Endothelial cell of umbilical vein (primary cell): Measurements from ENCODE around the gene KCNH6. TPM values are rescaled to one million over a fixed set of nuclear protein-coding genes. Genes with fewer than 3 reads are reported as not detected.

Experiments
- Bru-seq: library from RNA; stranded (reverse); fragments of 400-500 nt; gene quantifications from one replicate; lab custom pipeline; 2021; lab: Mats Ljungman, UMichigan
- BruChase-seq, 2 experiments: library from RNA; stranded (reverse); fragments of 400-500 nt; gene quantifications; one replicate each; lab custom pipeline; 2021; lab: Mats Ljungman, UMichigan
- BruUV-seq: library from RNA; stranded (reverse); fragments of 400-500 nt; replicated peaks from 2 replicates; lab custom pipeline; 2021; lab: Mats Ljungman, UMichigan
- CTCF ChIA-PET: fragments of 300-600, 350-600 bp; sonication (Branson Sonifier 250); formaldehyde crosslinking; loops from one replicate; lab custom pipeline; 2021; ENCODE audit warnings: antibody characterized with exemption, inconsistent platforms; lab: Charles Lee
- POLR2A ChIA-PET: fragments of 300-600, 350-600 bp; sonication (Branson Sonifier 250); formaldehyde crosslinking; loops from one replicate; lab custom pipeline; 2021; ENCODE audit warnings: antibody characterized with exemption, inconsistent platforms; lab: Charles Lee
- DNase-seq: peaks from one replicate; pipeline ENCODE4 v3.0.0-alpha.2; 2011; ENCODE audit warnings: low read depth, low spot score
- FAIRE-seq: peaks from 2 replicates; lab custom pipeline; 2011; peaks lifted over from hg19 to GRCh38; lab: Jason Lieb, UNC
- H2AFZ ChIP-seq: 2 replicates; pipeline ENCODE4 v1.6.0; 2012; ENCODE audit warnings: low read depth, low read length, control low read depth, inconsistent platforms
- H3K27ac ChIP-seq: 2 replicates; pipeline ENCODE4 v1.5.1; 2011; ENCODE audit warnings: low read depth, mild to moderate bottlenecking, control low read depth, low read length, moderate library complexity; ENCODE audit not compliant: insufficient read depth
- H3K27me3 ChIP-seq, 2 experiments: 2 replicates each; pipeline versions ENCODE4 v1.6.0 to v1.6.1; 2011; ENCODE audit warnings: low read length in 2 of 2, mixed read lengths in 1 of 2; ENCODE audit not compliant: control insufficient read depth in 2 of 2, insufficient read depth in 2 of 2
- H3K36me3 ChIP-seq, 2 experiments: 2 replicates in 1 of 2; 3 replicates in 1 of 2; pipeline ENCODE4 v1.5.1; 2011; ENCODE audit warnings: low read length in 2 of 2, mild to moderate bottlenecking in 1 of 2, moderate library complexity in 1 of 2; ENCODE audit not compliant: control insufficient read depth in 2 of 2, insufficient read depth in 2 of 2; ENCODE audit errors: extremely low read depth in 1 of 2
- H3K4me1 ChIP-seq: 3 replicates; pipeline ENCODE4 v1.5.1; 2011; ENCODE audit warnings: mild to moderate bottlenecking, low read length; ENCODE audit not compliant: control insufficient read depth, insufficient read depth; ENCODE audit errors: extremely low read depth
- H3K4me2 ChIP-seq: 2 replicates; pipeline ENCODE4 v1.6.1; 2011; ENCODE audit warnings: low read length, control low read depth, mixed read lengths; ENCODE audit not compliant: insufficient read depth
- H3K4me3 ChIP-seq, 3 experiments: fragments of 200-600 bp in 1 of 3; sonication (generic), shearing (Covaris generic) in 1 of 3; replicated peaks in 1 of 3; 2 replicates each; pipeline ENCODE4 v1.5.1; 2011 to 2016; ENCODE audit warnings: control low read depth in 3 of 3, low read length in 3 of 3, mild to moderate bottlenecking in 2 of 3, inconsistent platforms in 1 of 3, low read depth in 1 of 3, moderate library complexity in 1 of 3; ENCODE audit not compliant: insufficient read depth in 1 of 3
- H3K79me2 ChIP-seq: 2 replicates; pipeline ENCODE4 v1.6.0; 2012; ENCODE audit warnings: low read length, inconsistent platforms; ENCODE audit not compliant: control insufficient read depth, insufficient read depth
- H3K9ac ChIP-seq: replicated peaks from 2 replicates; pipeline ENCODE3; 2011; ENCODE audit warnings: low read length, control low read depth; ENCODE audit not compliant: insufficient read depth; ENCODE audit errors: extremely low read depth
- H3K9me1 ChIP-seq: replicated peaks from 3 replicates; pipeline ENCODE4 v1.6.0; 2011; ENCODE audit warnings: mild to moderate bottlenecking, low read length; ENCODE audit not compliant: control insufficient read depth, insufficient read depth; ENCODE audit errors: extremely low read depth
- H3K9me3 ChIP-seq: replicated peaks from 2 replicates; pipeline ENCODE4 v1.5.1; 2012; ENCODE audit warnings: low read length, inconsistent platforms; ENCODE audit not compliant: control insufficient read depth, insufficient read depth
- H4K20me1 ChIP-seq: replicated peaks from 2 replicates; pipeline ENCODE3; 2011; ENCODE audit warnings: mild to moderate bottlenecking, low read length; ENCODE audit not compliant: control insufficient read depth, insufficient read depth; ENCODE audit errors: extremely low read depth
- CTCF ChIP-seq, 2 donors: IDR thresholded peaks; 1 replicate in 1 of 2; 2 replicates in 1 of 2; pipeline ENCODE4 v1.5.1; 2011; ENCODE audit warnings: low read length in 2 of 2, mild to moderate bottlenecking in 2 of 2, moderate library complexity in 2 of 2, control low read depth in 1 of 2, inconsistent platforms in 1 of 2, low read depth in 1 of 2; ENCODE audit not compliant: insufficient read depth in 1 of 2; ENCODE audit errors: extremely low read depth in 1 of 2
- EZH2 ChIP-seq: IDR thresholded peaks from 2 replicates; pipeline ENCODE4 v1.6.1; 2012; ENCODE audit warnings: borderline replicate concordance, low read depth, mild to moderate bottlenecking, moderate library complexity, low read length, inconsistent platforms; ENCODE audit not compliant: severe bottlenecking
- FOS ChIP-seq: IDR thresholded peaks from 2 replicates; pipeline ENCODE4 v1.6.1; 2011; ENCODE audit warnings: mild to moderate bottlenecking, low read length, moderate library complexity, borderline replicate concordance; ENCODE audit not compliant: insufficient read depth
- GATA2 ChIP-seq: IDR thresholded peaks from 2 replicates; pipeline ENCODE4 v1.7.0; 2011; ENCODE audit warnings: low read depth, mild to moderate bottlenecking, moderate library complexity, mixed read lengths, low read length; ENCODE audit not compliant: insufficient read length, insufficient read depth
- JUN ChIP-seq: IDR thresholded peaks from 2 replicates; pipeline ENCODE4 v1.6.1; 2011; ENCODE audit warnings: borderline replicate concordance, low read depth; ENCODE audit not compliant: insufficient read length, insufficient read depth
- MAX ChIP-seq: IDR thresholded peaks from 2 replicates; pipeline ENCODE4 v1.6.1; 2011; ENCODE audit not compliant: insufficient read depth, insufficient read length
- MYC ChIP-seq: IDR thresholded peaks from one replicate; pipeline ENCODE4 v1.6.1; 2011; ENCODE audit warnings: mild to moderate bottlenecking, low read depth, low read length
- POLR2A ChIP-seq: IDR thresholded peaks from 2 replicates; pipeline ENCODE4 v1.6.1; 2012; ENCODE audit warnings: low read depth, mild to moderate bottlenecking, control low read depth, low read length
- POLR2AphosphoS5 ChIP-seq: IDR thresholded peaks from 2 replicates; pipeline ENCODE4 v1.6.1; 2012; ENCODE audit warnings: low read depth, mild to moderate bottlenecking, control low read depth, low read length, moderate library complexity; ENCODE audit not compliant: insufficient read depth
- dilution Hi-C: fragments of 300-500 bp; cut with MboI; formaldehyde crosslinking; loops from one replicate; pipeline ENCODE4 v1.15.0; 2019; ENCODE audit warnings: low sequenced_read_pairs; ENCODE audit not compliant: extremely low pct_ligation_motif_present
- intact Hi-C: fragments of 100-400 bp; cut with micrococcal nuclease; formaldehyde crosslinking; loops from one replicate; pipeline ENCODE4 v1.10.0; 2022
- long read RNA-seq: library from polyadenylated mRNA; stranded (forward); transcript quantifications from one replicate; pipeline ENCODE4 v2.0.0, GENCODE V29; 2021
- polyA minus RNA-seq, 3 experiments: library from RNA; depleted of rRNA, polyadenylated mRNA; stranded (reverse); fragments of >200 nt; gene quantifications; 1 replicate in 1 of 3; 2 replicates in 2 of 3; pipeline ENCODE4 v1.2.3, GENCODE V29; 2011
- polyA plus RNA-seq, 4 experiments: library from polyadenylated mRNA; depleted of rRNA in 3 of 4; stranded (reverse) in 3 of 4; unstranded in 1 of 4; fragments of >200 nt; gene quantifications; 2 replicates each; pipeline versions ENCODE4 v1.2.1 to v1.2.3, GENCODE V29; 2011 to 2012; ENCODE audit warnings: missing spikeins in 1 of 4
- total RNA-seq: library from RNA; stranded (reverse); gene quantifications from 2 replicates; pipeline ENCODE4 v1.2.3, GENCODE V29; 2021

KCNH6 gene
- total RNA-seq: not detected in 2 replicates
- 0.07 and 0.13 TPM in 2 replicates for polyA plus RNA-seq
- polyA plus RNA-seq (2011; cell fraction: cytosol; rRNA removed): 0.03 and 0.07 TPM in 2 replicates
- polyA plus RNA-seq (2011; cell fraction: nucleus; rRNA removed): 0.11 and 0.22 TPM in 2 replicates
- polyA plus RNA-seq (2012): 0.11 and 0.12 TPM in 2 replicates
- 0.17 TPM in 1 of 2 replicates, not detected in the other for polyA minus RNA-seq
- not detected for polyA minus RNA-seq (2011; cell fraction: cytosol; rRNA and poly(A)+ RNA removed)
- not detected in 2 replicates for polyA minus RNA-seq (2011; cell fraction: nucleus; rRNA and poly(A)+ RNA removed)
- Bru-seq, nascent RNA: percentile 7 among the genes with signal in this experiment
- BruChase-seq, experiment 1, labeled RNA remaining after a 6-hour chase: percentile 9 among the genes with signal in this experiment
- BruChase-seq, experiment 2, labeled RNA remaining after a 2-hour chase: percentile 11 among the genes with signal in this experiment
- long read RNA-seq: 0 reads

- no peak for DNase-seq
- ChIA-PET POLR2A (no interaction called here), CTCF (interaction anchor here (0.7 to 1.6 kb wide), 4 partner anchors 17 to 98 kb away, joined by 3 to 4 read pairs (median 4); no protein-coding TSS in a partner anchor)
- H3K27me3 ChIP-seq: peaks cover 3 to 10% of the 10 kb centered on the region in 2 experiments
- no peaks in the 10 kb centered on the region for H3K36me3 ChIP-seq
- dilution Hi-C loops (no loop called here), intact Hi-C loops (loop anchor here (1.0 kb wide), 1 partner anchor 262 kb away; no protein-coding TSS in a partner anchor)
- peak within 1 kb of the TSS in 1 of 3 experiments; percentile 17 for H3K4me3 ChIP-seq
- TF ChIP-seq POLR2AphosphoS5: no peak
- no peak for TF ChIP-seq EZH2
- no peak for TF ChIP-seq GATA2
- TF ChIP-seq MAX: no peak
- TF ChIP-seq POLR2A: no peak
- TF ChIP-seq CTCF (IDR thresholded peaks at IDR 0.05; ENCODE audit: extremely low read depth in 1 of 2, insufficient read depth in 1 of 2, low read depth in 1 of 2, low read length in 2 of 2): no peak
- TF ChIP-seq FOS: no peak
- TF ChIP-seq MYC: no peak
- TF ChIP-seq JUN: no peak
- FAIRE-seq: peak; percentile 67
- H3K79me2 ChIP-seq: no peaks in the 10 kb centered on the region
- no TSS peak for BruUV-seq
- H3K9me3 ChIP-seq: no peaks in the 10 kb centered on the region
- no peak within 1 kb of the TSS for H2AFZ ChIP-seq
- H3K9me1 ChIP-seq: no peaks in the 10 kb centered on the region
- H4K20me1 ChIP-seq: no peaks in the 10 kb centered on the region
- no peak within 1 kb of the TSS for H3K9ac ChIP-seq
- peak within 1 kb of the TSS; percentile 60 for H3K4me2 ChIP-seq
- H3K27ac ChIP-seq: no peak within 1 kb of the TSS
- H3K4me1 ChIP-seq: peaks cover 4% of the 10 kb centered on the region
These were observed at the start of gene KCNH6 for GRCh38 chr17:63523253-63523855. Gene KCNH6, plus strand, starts transcription at chr17:63523358. Its CDS starts 56 bp downstream, at chr17:63523414.
